Mesenteric fat pad (tissue), 1 donor: ENCODE results near the gene GTF2H4. TPM values are rescaled to one million over a fixed set of nuclear protein-coding genes. Genes with fewer than 3 reads are reported as not detected.
"Not testable (repeated sequence)": the region's sequence is repeated elsewhere in the genome, so short reads cannot be mapped to it uniquely, and the experiment has no call there.

Experiments used
- DNase-seq: peaks from one replicate; pipeline ENCODE4 v3.0.0-alpha.2; 2020; ENCODE audit warnings: low spot score
- total RNA-seq: library from RNA; stranded (reverse); fragmentation: NEBNext Ultra II Directional; extraction: Animal tissue kit (Norgen Biotek cat#: 25700); gene quantifications from one replicate; pipeline ENCODE4 v1.2.1, GENCODE V29; 2021
- donor health status: DM: yes; HTN: yes; CAD: no.

The GTF2H4 gene
- total RNA-seq, 1 donor from 2014 or later: 44.4 TPM

DNA sequence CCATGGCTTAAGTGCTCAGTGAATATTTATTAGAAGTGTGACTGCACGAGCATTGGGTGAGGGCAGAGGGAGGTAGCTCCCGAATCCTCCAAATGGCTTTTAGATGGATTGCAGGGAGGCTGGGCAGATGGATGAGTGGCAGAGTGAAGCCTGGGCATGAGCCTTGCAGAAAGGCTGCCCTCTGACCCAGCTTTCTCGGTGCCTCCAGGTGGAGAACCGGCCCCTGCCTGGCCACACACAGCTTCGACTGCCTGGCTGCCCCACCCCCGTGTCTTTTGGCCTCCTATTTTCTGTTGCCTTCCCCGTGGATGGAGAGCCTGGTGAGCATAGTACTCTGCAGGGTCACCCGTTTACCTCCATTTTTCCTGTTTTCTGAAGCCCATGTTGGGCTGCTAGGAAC is 9.5 kb downstream of the GTF2H4 start:
- no peak for DNase-seq

GRCh38 chr6:30918670-30919069 is 10.7 kb downstream of the GTF2H4 start:
- no peak for DNase-seq

DNA sequence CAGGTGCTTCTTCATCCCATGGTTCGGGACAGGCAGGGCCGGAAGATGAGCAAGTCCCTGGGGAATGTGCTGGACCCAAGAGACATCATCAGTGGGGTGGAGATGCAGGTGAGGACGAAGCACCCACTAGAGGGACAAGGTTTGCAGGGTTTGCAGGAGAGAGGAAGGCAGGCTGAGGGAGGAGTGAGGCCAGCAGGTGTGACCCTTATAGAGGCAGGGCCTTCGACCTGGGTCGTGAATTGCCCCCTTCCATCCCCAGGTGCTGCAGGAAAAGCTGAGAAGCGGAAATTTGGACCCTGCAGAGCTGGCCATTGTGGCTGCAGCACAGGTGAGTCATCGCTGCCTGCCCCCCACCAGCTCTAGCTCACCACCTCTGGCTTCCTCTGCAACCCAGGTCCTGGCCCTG is 14.4 kb downstream of the GTF2H4 start:
- DNase-seq: no peak

- DNase-seq: not testable (repeated sequence)
Measured at GRCh38 chr6:30924040-30924627, 16.1 kb downstream of the GTF2H4 start.

GRCh38 chr6:30926644-30927043 is 18.6 kb downstream of the GTF2H4 start:
- DNase-seq: no peak

DNA sequence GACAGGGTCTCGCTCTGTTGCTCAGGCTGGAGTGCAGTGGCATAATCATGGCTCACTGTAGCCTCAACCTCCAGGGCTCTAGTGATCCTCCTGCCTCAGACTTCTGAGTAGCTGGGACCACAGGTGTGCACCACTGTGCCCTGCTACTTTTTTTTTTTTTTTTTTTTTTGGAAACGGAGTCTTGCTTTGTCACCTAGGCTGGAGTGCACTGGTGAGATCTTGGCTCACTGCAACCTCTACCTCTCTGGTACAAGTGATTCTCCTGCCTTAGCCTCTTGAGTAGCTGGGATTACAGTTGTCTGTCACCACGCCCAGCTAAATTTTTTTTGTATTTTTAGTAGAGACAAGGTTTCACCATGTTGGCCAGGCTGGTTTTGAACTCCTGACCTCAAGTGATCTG is 19.1 kb downstream of the GTF2H4 start:
- not testable (repeated sequence) for DNase-seq

- no peak for DNase-seq
Measured at GRCh38 chr6:30928677-30929076, 20.7 kb downstream of the GTF2H4 start.

- no peak for DNase-seq
Measured at GRCh38 chr6:30930506-30930905, 22.5 kb downstream of the GTF2H4 start.

DNA sequence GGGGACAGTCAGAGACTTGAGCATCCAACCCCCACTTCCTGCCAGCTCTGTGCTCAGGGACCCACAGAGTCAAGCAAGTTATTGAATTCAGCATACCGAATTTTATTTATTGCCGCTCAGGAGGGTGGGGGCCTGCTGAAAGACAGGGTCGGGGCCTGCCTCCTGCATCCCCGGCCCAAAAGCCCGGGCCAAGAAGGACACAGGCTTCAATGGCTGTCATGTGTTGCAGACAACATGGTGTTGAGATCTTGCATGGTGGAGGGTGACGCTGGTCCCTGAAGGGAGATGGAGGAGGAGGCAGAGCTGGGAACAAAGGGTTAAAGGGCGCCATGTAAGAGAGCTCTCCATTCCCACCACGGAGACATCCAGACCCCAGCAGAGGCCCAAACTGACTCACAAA is 23.3 kb downstream of the GTF2H4 start:
- no peak for DNase-seq

DNA sequence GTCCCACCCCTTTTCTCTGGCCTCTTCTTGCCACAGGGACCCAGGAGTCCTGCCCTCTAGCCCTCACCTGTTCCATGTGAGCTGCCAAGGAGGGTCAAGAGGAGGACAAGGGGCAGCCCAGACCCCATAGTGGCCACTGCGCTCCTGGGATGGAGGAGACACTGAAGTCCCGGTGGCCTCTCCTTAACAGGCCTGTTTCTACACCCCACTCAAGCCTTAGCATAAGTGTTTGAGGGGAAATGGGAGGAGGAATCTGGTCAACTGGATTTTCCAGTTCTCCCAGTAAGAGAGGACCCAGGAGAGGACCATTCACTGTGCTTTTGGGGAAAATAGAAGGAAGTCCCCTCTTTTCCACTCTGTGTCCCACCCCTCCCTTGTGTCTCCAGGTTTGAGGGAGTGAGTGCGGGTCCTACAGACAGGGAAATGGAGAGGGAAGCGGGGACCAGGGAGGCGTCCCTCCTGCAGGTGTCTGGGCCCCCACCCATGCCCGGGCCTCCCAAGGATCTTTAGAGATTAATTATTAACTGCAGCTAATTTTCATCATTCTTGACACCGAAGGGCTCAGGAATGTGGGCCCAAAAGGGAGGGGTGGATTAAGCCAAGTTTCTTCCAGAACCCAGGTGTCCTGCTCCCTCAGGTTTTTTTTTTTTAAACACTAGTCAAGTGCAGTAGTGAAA is 24.1 kb downstream of the GTF2H4 start, which contains the start of gene SFTA2:
TSS of gene SFTA2 (minus strand) at position 202 of the 677 bp plus-strand sequence. CDS start at position 128, 74 bp downstream.
- DNase-seq: no peak

GRCh38 chr6:30932665-30933365 is 24.8 kb downstream of the GTF2H4 start:
- no peak for DNase-seq

DNA sequence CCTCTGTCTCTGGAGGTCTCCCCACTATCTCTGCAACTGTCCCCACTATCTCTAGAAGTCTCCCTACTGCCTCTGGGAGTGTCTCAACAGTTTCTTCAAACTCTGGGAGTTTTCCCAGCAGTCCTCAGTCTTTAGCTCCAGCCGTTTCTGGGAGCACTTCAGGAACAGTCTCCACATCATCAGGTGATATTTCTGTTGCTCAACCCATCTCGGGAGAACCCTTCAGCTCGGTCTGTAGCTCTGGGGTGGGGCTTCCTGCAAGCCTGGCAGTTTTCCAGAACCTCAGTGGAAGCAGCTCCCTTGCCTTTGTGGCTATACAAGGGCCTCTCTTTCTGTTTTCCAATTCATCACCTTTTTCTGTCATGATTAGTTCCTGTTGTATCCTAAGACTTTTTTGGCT is 27.0 kb downstream of the GTF2H4 start:
- no peak for DNase-seq

DNA sequence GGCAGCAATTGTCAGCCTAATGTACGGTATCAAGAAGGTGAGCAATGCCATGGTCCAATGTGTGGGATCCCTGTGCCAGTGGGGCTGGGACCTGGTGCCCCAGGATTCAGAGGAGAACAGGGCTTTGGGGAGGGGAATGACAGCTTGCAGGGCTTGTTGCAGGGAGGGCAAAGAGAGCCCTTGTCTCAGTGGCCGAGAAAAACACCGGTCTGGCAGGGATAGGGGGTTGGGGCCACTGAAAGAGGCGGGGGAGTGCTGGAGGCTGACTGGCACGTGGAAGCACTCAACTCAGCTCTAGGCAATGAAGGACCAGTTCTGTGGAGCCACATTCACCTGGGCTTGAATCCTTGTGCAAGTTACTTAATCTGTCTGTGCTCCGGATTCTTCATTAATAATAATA is 29.3 kb downstream of the GTF2H4 start:
- no peak for DNase-seq

GRCh38 chr6:30938730-30939129 is 30.7 kb downstream of the GTF2H4 start:
- no peak for DNase-seq

- no peak for DNase-seq
Measured at GRCh38 chr6:30939473-30939872, 31.5 kb downstream of the GTF2H4 start.

- no peak for DNase-seq
Measured at GRCh38 chr6:30940361-30940986, 32.5 kb downstream of the GTF2H4 start, which contains the start of gene MUCL3. Gene MUCL3 (plus strand): TSS chr6:30940973. CDS start chr6:30941000, 27 bp downstream.

DNA sequence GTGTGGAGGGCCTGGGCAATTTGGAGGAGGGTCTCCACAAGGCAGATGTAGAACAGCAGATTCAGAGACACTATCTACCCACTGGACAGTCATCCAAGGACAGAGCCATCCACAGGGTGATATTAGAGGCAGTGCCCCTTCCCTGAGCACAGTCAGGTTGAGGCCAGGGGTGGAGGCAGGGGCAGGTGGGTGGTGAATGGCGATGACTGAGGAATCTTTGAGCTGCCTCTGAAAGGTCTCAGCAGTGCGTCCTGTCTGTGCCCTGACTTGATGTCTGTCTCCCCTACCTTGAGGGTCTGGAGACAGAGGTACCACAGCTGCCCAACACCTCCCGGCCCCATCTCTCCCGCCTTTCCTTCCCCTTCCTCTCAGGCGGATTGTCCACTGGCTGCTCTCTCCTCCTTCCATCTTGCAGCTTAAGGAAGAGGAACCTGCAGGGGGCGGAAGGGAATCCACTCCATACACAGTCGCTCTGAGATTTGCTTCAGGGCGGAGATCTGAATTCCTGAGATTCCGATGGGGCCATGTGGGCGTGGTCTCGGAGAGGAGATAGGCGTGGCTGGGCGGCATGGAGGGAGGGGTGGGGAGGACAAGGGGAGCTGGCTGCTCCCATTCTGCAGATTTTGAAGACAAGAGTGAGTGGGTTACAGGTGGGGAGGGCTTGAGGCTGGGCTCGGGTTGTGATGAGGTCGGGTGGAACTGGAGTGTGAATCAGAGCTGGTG is 34.5 kb downstream of the GTF2H4 start:
- DNase-seq: no peak

- no peak for DNase-seq
Measured at GRCh38 chr6:30944051-30944450, 36.0 kb downstream of the GTF2H4 start.

GRCh38 chr6:30945281-30945680 is 37.3 kb downstream of the GTF2H4 start:
- no peak for DNase-seq

GRCh38 chr6:30947231-30947630 is 39.2 kb downstream of the GTF2H4 start:
- no peak for DNase-seq

GRCh38 chr6:30948811-30949210 is 40.8 kb downstream of the GTF2H4 start:
- DNase-seq: no peak
